Panc1 (cell line): ENCODE data around the gene ZCCHC24. TPM values are rescaled to one million over a fixed set of nuclear protein-coding genes. Genes with fewer than 3 reads are reported as not detected.

Experiments
- ATAC-seq: fragments of 200-7000 bp; cut with Tn5 transposase; 2 replicates; pipeline ENCODE4 v1.9.1; 2020; ENCODE audit warnings: mild to moderate bottlenecking, moderate library complexity
- BruUV-seq: library from RNA; stranded (reverse); fragments of 400-500 nt; replicated peaks from 2 replicates; lab custom pipeline; 2021; lab: Mats Ljungman, UMichigan
- CTCF ChIA-PET: fragments of 300-600 bp; sonication (Branson Sonifier 250); formaldehyde crosslinking; loops from one replicate; lab custom pipeline; 2022; ENCODE audit warnings: antibody characterized with exemption; lab: Charles Lee
- POLR2A ChIA-PET: fragments of 300-600 bp; sonication (Branson Sonifier 250); formaldehyde crosslinking; loops from one replicate; lab custom pipeline; 2022; ENCODE audit warnings: antibody characterized with exemption; lab: Charles Lee
- DNase-seq: peaks from one replicate; pipeline ENCODE4 v3.0.0-alpha.2; 2010; ENCODE audit warnings: low read depth, low spot score
- H3K27ac ChIP-seq: 2 replicates; pipeline ENCODE4 v1.5.1; 2011; ENCODE audit warnings: mild to moderate bottlenecking, low read length, inconsistent platforms
- H3K27me3 ChIP-seq: fragments of 200-500 bp; sonication (Bioruptor generic); 2 replicates; pipeline ENCODE4 v1.6.0; 2014; ENCODE audit warnings: low read length, inconsistent platforms; ENCODE audit not compliant: control insufficient read depth, insufficient read depth
- H3K36me3 ChIP-seq: fragments of 200-500 bp; sonication (Bioruptor generic); 2 replicates; pipeline ENCODE4 v1.5.1; 2014; ENCODE audit warnings: inconsistent platforms, mild to moderate bottlenecking, low read length, moderate library complexity; ENCODE audit not compliant: control insufficient read depth, insufficient read depth
- H3K4me1 ChIP-seq: 2 replicates; pipeline ENCODE4 v1.5.1; 2011; ENCODE audit warnings: inconsistent platforms, mild to moderate bottlenecking, low read length, moderate library complexity; ENCODE audit not compliant: control insufficient read depth, insufficient read depth
- H3K4me3 ChIP-seq, 2 experiments: 2 replicates each; pipeline ENCODE4 v1.5.1; 2011 to 2012; ENCODE audit warnings: low read depth in 2 of 2, low read length in 2 of 2, mild to moderate bottlenecking in 2 of 2, inconsistent platforms in 1 of 2, moderate library complexity in 1 of 2
- H3K9me3 ChIP-seq: fragments of 200-500 bp; sonication (Bioruptor generic); 2 replicates; pipeline ENCODE4 v1.5.1; 2014; ENCODE audit warnings: low read depth, mild to moderate bottlenecking, inconsistent platforms, low read length, moderate library complexity; ENCODE audit not compliant: control insufficient read depth, insufficient read depth
- POLR2AphosphoS5 ChIP-seq: IDR thresholded peaks from 2 replicates; pipeline ENCODE4 v1.6.1; 2012; ENCODE audit warnings: mild to moderate bottlenecking, low read depth, low read length, moderate library complexity
- REST ChIP-seq, 2 experiments: IDR thresholded peaks; 2 replicates each; pipeline ENCODE4 v1.6.1; 2011 to 2012; ENCODE audit warnings: low read depth in 2 of 2, control low read depth in 1 of 2, low read length in 1 of 2, mild to moderate bottlenecking in 1 of 2, moderate library complexity in 1 of 2; ENCODE audit not compliant: insufficient read depth in 1 of 2
- SIN3A ChIP-seq: IDR thresholded peaks from 2 replicates; pipeline ENCODE4 v1.6.1; 2012; ENCODE audit warnings: low read depth, mild to moderate bottlenecking, low read length, moderate library complexity, borderline replicate concordance; ENCODE audit not compliant: insufficient read depth
- TCF7L2 ChIP-seq: IDR thresholded peaks from 2 replicates; pipeline ENCODE4 v1.6.1; 2011; ENCODE audit warnings: mild to moderate bottlenecking, low read depth, low read length, inconsistent platforms
- in situ Hi-C: cut with HindIII; loops from 2 replicates; pipeline ENCODE4 v1.10.0; 2016; ENCODE audit warnings: low sequenced_read_pairs, low pct_unique_long_range_greater_than_20kb
- intact Hi-C: fragments of 100-400 bp; cut with micrococcal nuclease; formaldehyde crosslinking; loops from one replicate; pipeline ENCODE4 v1.10.0; 2022; ENCODE audit not compliant: unreplicated experiment
- total RNA-seq: library from RNA; stranded (reverse); gene quantifications from one replicate; pipeline ENCODE4 v1.2.1, GENCODE V29; 2021; ENCODE audit not compliant: unreplicated experiment
- TF ChIP-seq, protein P1 (sequence below): fragments of 450-650 bp; IDR thresholded peaks from 2 replicates; pipeline ENCODE4 v1.5.1; 2017; ENCODE audit warnings: mild to moderate bottlenecking

ZCCHC24 gene
- total RNA-seq, 1 experiment from 2014 or later, result 7.8 TPM

- Histone ChIP-seq H3K4me1 (no peaks in the 10 kb centered on the region), H3K27ac (no peak overlapping the region), H3K27me3 (no peaks in the 10 kb centered on the region), H3K4me3 (no peak overlapping the region), H3K9me3 (no peaks in the 10 kb centered on the region), H3K36me3 (no peaks in the 10 kb centered on the region; the same call in 1 of the 2 replicates)
- DNase-seq, result no peak
- no peak for ATAC-seq
- BruUV-seq, result no TSS peak
- in situ Hi-C loops, result no loop called here
- POLR2A ChIA-PET, result interaction anchor here (0.6 kb wide), 1 partner anchor 32 kb away, joined by 3 read pairs; no protein-coding TSS in a partner anchor
- intact Hi-C loops, result no loop called here
- CTCF ChIA-PET, result interaction anchor here (1.1 kb wide), 1 partner anchor 10 kb away, joined by 4 read pairs; no protein-coding TSS in a partner anchor
- TF ChIP-seq SIN3A, result no peak
- TF ChIP-seq TCF7L2, result no peak
- TF ChIP-seq REST (IDR thresholded peaks at IDR 0.05; ENCODE audit: insufficient read depth in 1 of 2, low read depth in 2 of 2, low read length in 1 of 2), result no peak
- TF ChIP-seq, protein P1, sequence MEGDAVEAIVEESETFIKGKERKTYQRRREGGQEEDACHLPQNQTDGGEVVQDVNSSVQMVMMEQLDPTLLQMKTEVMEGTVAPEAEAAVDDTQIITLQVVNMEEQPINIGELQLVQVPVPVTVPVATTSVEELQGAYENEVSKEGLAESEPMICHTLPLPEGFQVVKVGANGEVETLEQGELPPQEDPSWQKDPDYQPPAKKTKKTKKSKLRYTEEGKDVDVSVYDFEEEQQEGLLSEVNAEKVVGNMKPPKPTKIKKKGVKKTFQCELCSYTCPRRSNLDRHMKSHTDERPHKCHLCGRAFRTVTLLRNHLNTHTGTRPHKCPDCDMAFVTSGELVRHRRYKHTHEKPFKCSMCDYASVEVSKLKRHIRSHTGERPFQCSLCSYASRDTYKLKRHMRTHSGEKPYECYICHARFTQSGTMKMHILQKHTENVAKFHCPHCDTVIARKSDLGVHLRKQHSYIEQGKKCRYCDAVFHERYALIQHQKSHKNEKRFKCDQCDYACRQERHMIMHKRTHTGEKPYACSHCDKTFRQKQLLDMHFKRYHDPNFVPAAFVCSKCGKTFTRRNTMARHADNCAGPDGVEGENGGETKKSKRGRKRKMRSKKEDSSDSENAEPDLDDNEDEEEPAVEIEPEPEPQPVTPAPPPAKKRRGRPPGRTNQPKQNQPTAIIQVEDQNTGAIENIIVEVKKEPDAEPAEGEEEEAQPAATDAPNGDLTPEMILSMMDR, result no peak
- TF ChIP-seq POLR2AphosphoS5, result no peak
Observed at GRCh38 chr10:79356104-79356503, 89.3 kb downstream of the ZCCHC24 start.

DNA sequence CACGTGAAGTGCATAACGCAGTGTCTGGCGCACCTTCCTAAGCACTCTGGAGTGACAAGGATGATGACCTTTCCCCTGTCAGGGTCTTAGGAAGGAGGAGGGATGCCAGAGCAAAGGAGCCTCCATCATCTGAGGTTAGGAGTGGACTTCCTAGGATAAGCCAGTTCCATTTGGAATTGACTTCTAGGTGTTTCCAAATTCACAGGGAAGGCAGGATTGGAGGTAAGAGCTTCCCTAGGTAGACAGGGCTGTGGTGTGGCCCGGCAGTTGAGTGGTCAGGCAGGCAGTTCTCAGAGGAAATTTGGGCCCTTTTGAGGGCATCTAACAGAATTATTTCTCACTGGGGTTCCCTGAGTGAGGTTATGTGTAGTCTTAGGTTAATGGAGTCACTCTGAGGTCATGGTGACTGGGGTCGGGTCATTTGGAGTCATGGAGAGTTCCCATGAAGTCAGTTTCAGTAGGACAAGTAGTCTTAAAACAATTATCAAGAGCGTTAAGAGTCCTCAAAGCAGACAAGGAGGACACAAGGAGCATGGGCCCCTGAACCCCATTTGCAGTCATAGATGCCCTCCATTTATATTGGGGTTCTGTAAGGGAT lies 89.9 kb downstream of the ZCCHC24 start:
- Histone ChIP-seq H3K27me3 (no peaks in the 10 kb centered on the region), H3K9me3 (no peaks in the 10 kb centered on the region), H3K4me1 (no peaks in the 10 kb centered on the region), H3K27ac (no peak overlapping the region), H3K36me3 (no peaks in the 10 kb centered on the region; the same call in 1 of the 2 replicates), H3K4me3 (no peak overlapping the region)
- ChIA-PET CTCF (interaction anchor here (1.1 kb wide), 1 partner anchor 10 kb away, joined by 4 read pairs; no protein-coding TSS in a partner anchor), POLR2A (interaction anchor here (0.6 kb wide), 1 partner anchor 31 kb away, joined by 3 read pairs; no protein-coding TSS in a partner anchor)
- BruUV-seq, result no TSS peak
- in situ Hi-C loops (no loop called here), intact Hi-C loops (no loop called here)
- ATAC-seq (no peak), DNase-seq (no peak)
- no peak for TF ChIP-seq POLR2AphosphoS5
- no peak for TF ChIP-seq REST (IDR thresholded peaks at IDR 0.05; ENCODE audit: insufficient read depth in 1 of 2, low read depth in 2 of 2, low read length in 1 of 2)
- no peak for TF ChIP-seq SIN3A
- no peak for TF ChIP-seq TCF7L2
- TF ChIP-seq, protein P1, result no peak
